ENCODE results near the gene BSDC1.
A peak's percentile ranks its signal among the peaks of the same experiment; 100 is the strongest.
"Not testable (repeated sequence)": the region's sequence is repeated elsewhere in the genome, so short reads cannot be mapped to it uniquely, and the experiment has no call there.

The BSDC1 gene

GRCh38 chr1:32355778-32356177 is 38.5 kb downstream of the BSDC1 start:
- not testable (repeated sequence) for DNase-seq

GRCh38 chr1:32353886-32354570 is 40.2 kb downstream of the BSDC1 start:
- DNase-seq: no peak

- no peak for DNase-seq
Observed at GRCh38 chr1:32353431-32353830, 40.8 kb downstream of the BSDC1 start.

GRCh38 chr1:32352831-32353383 is 41.3 kb downstream of the BSDC1 start:
- no peak for DNase-seq

GRCh38 chr1:32352239-32352745 is 41.9 kb downstream of the BSDC1 start:
- no peak for DNase-seq

- DNase-seq: peak; percentile 89
Observed at GRCh38 chr1:32351399-32352238, 42.6 kb downstream of the BSDC1 start.

GRCh38 chr1:32350785-32351398 is 43.3 kb downstream of the BSDC1 start:
- peak; percentile 51 for DNase-seq

GRCh38 chr1:32349211-32349708 is 45.0 kb downstream of the BSDC1 start:
- no peak for DNase-seq

GRCh38 chr1:32346532-32347157 is 47.6 kb downstream of the BSDC1 start:
- DNase-seq: no peak

- no peak for DNase-seq
Observed at GRCh38 chr1:32345289-32345827, 48.9 kb downstream of the BSDC1 start.

GRCh38 chr1:32342704-32343103 is 51.5 kb downstream of the BSDC1 start:
- no peak for DNase-seq

- no peak for DNase-seq
Observed at GRCh38 chr1:32341971-32342370, 52.3 kb downstream of the BSDC1 start.

GRCh38 chr1:32341186-32341757 is 53.0 kb downstream of the BSDC1 start:
- no peak for DNase-seq

GRCh38 chr1:32339363-32339978 is 54.8 kb downstream of the BSDC1 start:
- no peak for DNase-seq

GRCh38 chr1:32338637-32339145 is 55.5 kb downstream of the BSDC1 start:
- no peak for DNase-seq

- DNase-seq: no peak
Observed at GRCh38 chr1:32337855-32338636, 56.2 kb downstream of the BSDC1 start.

GRCh38 chr1:32336963-32337675 is 57.1 kb downstream of the BSDC1 start:
- DNase-seq: no peak

- no peak for DNase-seq
Observed at GRCh38 chr1:32336591-32336932, 57.7 kb downstream of the BSDC1 start.

GRCh38 chr1:32335790-32336590 is 58.3 kb downstream of the BSDC1 start, which contains the start of gene MARCKSL1:
Gene MARCKSL1 (minus strand): TSS chr1:32336233. CDS start chr1:32336033, 200 bp downstream.
- peak; percentile 47 for DNase-seq
